ENCODE data around the gene ANKRD13A.

ANKRD13A gene

DNA sequence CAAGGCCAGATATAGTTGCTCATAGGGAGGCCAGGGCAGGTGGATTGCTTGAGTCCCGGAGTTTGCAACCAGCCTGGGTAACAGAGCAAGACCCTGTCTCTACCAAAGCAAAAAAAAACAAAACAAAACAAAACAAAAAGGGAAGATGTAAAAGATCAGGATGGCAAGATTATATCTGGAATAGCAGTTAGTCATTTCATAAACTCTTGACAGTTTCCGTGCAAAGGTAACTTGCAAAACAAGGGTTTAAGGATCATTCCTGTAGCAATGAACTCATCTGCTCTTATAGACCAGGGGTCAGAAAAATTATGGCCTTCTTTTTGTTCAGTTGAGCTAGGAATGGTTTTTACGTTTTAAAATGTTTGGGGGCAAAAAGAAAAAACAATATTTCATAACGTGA, 32.7 kb upstream of the ANKRD13A start:
- DNase-seq (ENCODE audit: low spot score): no peak
- TF ChIP-seq, protein P1, sequence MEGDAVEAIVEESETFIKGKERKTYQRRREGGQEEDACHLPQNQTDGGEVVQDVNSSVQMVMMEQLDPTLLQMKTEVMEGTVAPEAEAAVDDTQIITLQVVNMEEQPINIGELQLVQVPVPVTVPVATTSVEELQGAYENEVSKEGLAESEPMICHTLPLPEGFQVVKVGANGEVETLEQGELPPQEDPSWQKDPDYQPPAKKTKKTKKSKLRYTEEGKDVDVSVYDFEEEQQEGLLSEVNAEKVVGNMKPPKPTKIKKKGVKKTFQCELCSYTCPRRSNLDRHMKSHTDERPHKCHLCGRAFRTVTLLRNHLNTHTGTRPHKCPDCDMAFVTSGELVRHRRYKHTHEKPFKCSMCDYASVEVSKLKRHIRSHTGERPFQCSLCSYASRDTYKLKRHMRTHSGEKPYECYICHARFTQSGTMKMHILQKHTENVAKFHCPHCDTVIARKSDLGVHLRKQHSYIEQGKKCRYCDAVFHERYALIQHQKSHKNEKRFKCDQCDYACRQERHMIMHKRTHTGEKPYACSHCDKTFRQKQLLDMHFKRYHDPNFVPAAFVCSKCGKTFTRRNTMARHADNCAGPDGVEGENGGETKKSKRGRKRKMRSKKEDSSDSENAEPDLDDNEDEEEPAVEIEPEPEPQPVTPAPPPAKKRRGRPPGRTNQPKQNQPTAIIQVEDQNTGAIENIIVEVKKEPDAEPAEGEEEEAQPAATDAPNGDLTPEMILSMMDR (IDR thresholded peaks at IDR 0.05; ENCODE audit: extremely low read depth, missing control alignments): no peak

DNA sequence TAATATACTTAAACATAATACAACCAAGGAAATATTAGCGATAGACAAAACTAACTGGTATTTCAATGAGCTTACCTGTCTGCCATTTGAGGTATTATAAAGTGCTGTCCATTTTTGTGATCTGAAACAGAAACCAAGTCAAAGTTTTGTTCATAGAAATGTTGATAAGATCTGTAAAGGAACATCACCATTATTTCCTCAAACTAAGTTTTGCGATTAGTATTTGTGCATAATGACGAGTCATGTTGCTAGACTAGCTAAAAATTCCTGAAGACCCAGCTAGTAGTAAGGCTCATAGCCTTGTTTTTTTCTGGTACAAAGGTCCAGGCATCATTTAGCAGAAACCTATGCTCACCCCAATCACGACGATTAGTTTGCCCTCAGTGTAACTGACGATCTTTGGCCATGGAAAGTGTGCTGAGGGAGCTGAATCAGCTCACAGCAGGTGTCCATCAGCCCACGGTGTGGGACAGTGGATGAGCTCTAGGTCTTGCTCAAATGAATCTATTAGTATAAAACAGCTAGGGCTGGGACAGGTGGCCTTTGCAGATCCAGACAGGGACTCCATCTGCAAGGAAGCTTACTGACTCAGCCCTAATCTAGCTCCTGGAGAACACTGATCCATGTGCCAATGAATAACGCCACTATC, 31.7 kb upstream of the ANKRD13A start:
- TF ChIP-seq, protein P1 (IDR thresholded peaks at IDR 0.05; ENCODE audit: extremely low read depth, missing control alignments): no peak
- no peak for DNase-seq (ENCODE audit: low spot score)

DNA sequence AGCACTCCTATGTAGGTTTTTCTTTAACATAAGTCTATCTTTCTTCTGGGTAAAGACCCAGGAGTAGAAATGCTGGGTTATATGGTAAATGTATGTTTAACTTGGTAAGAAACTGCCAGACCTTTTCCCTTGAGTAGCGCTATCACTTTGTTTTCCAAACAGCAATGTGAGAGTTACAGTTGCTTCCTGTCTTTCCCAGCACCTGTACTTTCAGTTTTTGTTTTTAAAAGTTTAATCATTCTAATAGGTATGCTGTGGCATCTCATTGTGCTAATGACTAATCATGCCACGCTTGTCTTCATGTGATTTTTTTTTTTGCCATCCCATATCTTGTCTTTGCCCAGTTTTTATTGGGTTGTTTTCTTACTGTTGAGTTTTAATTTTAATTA, 31.2 kb upstream of the ANKRD13A start:
- DNase-seq (ENCODE audit: low spot score): no peak
- TF ChIP-seq, protein P1 (IDR thresholded peaks at IDR 0.05; ENCODE audit: extremely low read depth, missing control alignments): no peak

DNA sequence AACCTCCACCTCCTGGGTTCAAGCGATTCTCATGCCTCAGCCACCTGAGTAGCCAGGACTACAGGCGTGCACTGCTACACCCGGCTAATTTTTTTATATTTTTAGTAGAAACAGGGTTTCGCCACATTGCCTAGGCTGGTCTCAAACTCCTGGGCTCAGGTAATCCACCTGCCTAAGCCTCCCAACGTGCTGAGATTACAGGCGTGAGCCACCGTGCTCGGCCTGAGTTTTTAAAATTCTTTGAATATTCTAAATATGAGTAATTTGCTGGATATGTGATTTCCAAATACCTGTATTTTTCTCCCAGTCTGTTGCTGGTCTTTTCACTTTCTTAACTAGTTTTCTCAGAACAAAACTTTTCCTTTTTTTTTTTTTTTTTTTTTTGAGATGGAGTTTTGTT, 30.4 kb upstream of the ANKRD13A start:
- DNase-seq (ENCODE audit: low spot score): no peak
- TF ChIP-seq, protein P1 (IDR thresholded peaks at IDR 0.05; ENCODE audit: extremely low read depth, missing control alignments): no peak

DNA sequence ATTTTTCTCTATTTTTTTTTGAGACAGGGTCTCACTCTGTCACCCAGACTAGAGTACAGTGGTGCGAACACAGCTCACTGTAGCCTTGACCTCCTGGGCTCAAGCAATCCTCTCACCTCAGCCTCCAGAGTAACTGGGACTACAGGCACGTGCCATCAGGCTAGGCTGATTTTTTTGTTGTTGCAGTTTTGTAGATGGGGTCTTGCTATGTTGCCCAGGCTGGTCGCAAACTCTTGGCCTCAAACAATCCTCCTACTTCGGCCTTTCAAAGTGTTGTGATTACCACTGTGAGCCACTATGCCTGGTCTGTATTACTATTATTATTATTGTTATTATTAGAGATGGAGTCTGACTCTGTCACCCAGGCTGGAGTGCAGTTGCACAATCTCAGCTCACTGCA, 26.4 kb upstream of the ANKRD13A start:
- no peak for DNase-seq (ENCODE audit: low spot score)

DNA sequence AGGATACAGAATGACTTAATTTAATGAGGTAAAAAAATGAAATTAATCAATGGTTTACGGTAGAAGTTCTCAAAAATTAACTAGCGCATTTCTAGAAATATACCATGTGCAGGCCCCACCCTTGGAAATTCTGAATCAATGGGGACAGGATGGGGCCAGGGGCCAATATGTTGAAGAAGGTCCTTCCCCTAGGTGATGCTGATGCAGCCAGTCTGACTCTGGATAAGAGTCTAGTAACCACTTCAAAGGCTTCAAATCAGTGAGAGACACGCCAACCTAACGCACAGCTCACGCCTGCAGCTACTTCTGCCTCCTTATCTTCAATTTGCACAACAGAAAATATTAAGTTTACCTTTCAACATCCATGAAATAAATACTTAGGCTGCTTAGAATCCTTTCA, 17.9 kb upstream of the ANKRD13A start:
- TF ChIP-seq, protein P1 (IDR thresholded peaks at IDR 0.05; ENCODE audit: extremely low read depth, missing control alignments): no peak

More for the DNA sequence above, 26.4 kb upstream of the ANKRD13A start:
- TF ChIP-seq, protein P1 (IDR thresholded peaks at IDR 0.05; ENCODE audit: extremely low read depth, missing control alignments): no peak

DNA sequence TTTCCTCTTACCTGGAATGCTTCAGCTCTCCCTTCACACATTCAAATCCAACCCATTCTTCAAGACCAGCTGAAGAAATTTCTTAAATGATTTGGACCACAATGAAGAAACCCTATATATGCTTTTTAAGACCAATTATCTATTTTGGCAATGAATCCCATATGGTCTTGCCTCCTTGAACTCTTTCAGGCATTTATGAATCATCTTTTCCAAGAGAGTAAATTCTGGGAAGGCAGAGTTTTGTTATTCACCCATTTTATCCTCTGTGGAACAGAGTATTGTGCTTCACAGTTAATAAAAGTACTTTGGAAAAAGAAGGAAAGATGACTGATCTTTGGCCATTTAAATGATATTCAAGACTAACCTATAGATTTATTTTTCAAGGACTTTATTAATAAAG, 17.0 kb upstream of the ANKRD13A start:
- DNase-seq (ENCODE audit: low spot score): no peak

More for the DNA sequence above, 17.9 kb upstream of the ANKRD13A start:
- no peak for DNase-seq (ENCODE audit: low spot score)

More for the DNA sequence above, 17.0 kb upstream of the ANKRD13A start:
- TF ChIP-seq, protein P1 (IDR thresholded peaks at IDR 0.05; ENCODE audit: extremely low read depth, missing control alignments): no peak
